Vagina (tissue), 2 donors: ENCODE data around the gene PABPC1L2B.
"Not testable (repeated sequence)": the region's sequence is repeated elsewhere in the genome, so short reads cannot be mapped to it uniquely, and the experiment has no call there.

Experiments
- CTCF ChIP-seq, 3 experiments: fragments of 450-650 bp in 2 of 3; fragments of 200-600 bp in 1 of 3; sonication (generic) in 1 of 3; IDR thresholded peaks; one replicate each; pipeline ENCODE4 v1.5.1; 2017 to 2019; ENCODE audit warnings: antibody characterized with exemption in 3 of 3, mild to moderate bottlenecking in 2 of 3, moderate library complexity in 2 of 3
- POLR2A ChIP-seq, 2 donors: fragments of 450-650 bp; IDR thresholded peaks; one replicate each; pipeline ENCODE4 v1.6.1; 2017; ENCODE audit warnings: antibody characterized with exemption in 2 of 2, mild to moderate bottlenecking in 2 of 2, moderate library complexity in 2 of 2
- POLR2AphosphoS5 ChIP-seq, 2 donors: sonication (generic); formaldehyde crosslinking; IDR thresholded peaks; one replicate each; pipeline ENCODE4 v1.9.0; 2017; ENCODE audit warnings: antibody characterized with exemption in 2 of 2, mild to moderate bottlenecking in 2 of 2, low read depth in 1 of 2; ENCODE audit not compliant: insufficient read depth in 1 of 2

- not testable (repeated sequence) for TF ChIP-seq CTCF (IDR thresholded peaks at IDR 0.05); POLR2A (IDR thresholded peaks at IDR 0.05); POLR2AphosphoS5 (IDR thresholded peaks at IDR 0.05; ENCODE audit: insufficient read depth in 1 of 2, low read depth in 1 of 2)
Observed at GRCh38 chrX:72980894-72981469, 21.8 kb upstream of the PABPC1L2B start.
